DMS114 treated with DMSO at 0.1 percent for 48 hours (cell line): ENCODE results near the gene ICAM4.
A peak's percentile ranks its signal among the peaks of the same experiment; 100 is the strongest.

Source experiments
- DNase-seq: peaks from one replicate; lab custom pipeline; 2025; ENCODE audit not compliant: unreplicated experiment; lab: John Stamatoyannopoulos, UW

ICAM4 gene

GRCh38 chr19:10290357-10290875, 3.7 kb downstream of the ICAM4 start:
- no peak for DNase-seq

GRCh38 chr19:10290876-10291553, 4.3 kb downstream of the ICAM4 start:
- peak; percentile 36 for DNase-seq

GRCh38 chr19:10291554-10292205, 4.9 kb downstream of the ICAM4 start:
- DNase-seq, result no peak

GRCh38 chr19:10292206-10292788, 5.5 kb downstream of the ICAM4 start:
- DNase-seq, result no peak

GRCh38 chr19:10292789-10293636, 6.3 kb downstream of the ICAM4 start:
- DNase-seq, result no peak

GRCh38 chr19:10293637-10294367, 7.0 kb downstream of the ICAM4 start:
- DNase-seq, result no peak

GRCh38 chr19:10294368-10294697, 7.6 kb downstream of the ICAM4 start:
- no peak for DNase-seq

- DNase-seq, result no peak
These were observed 8.6 kb downstream of the ICAM4 start for GRCh38 chr19:10295305-10295846.

- no peak for DNase-seq
These were observed 9.3 kb downstream of the ICAM4 start for GRCh38 chr19:10295847-10296591.

GRCh38 chr19:10299545-10300458, 13.0 kb downstream of the ICAM4 start:
- no peak for DNase-seq

GRCh38 chr19:10305139-10305806, 18.5 kb downstream of the ICAM4 start:
- DNase-seq, result no peak

GRCh38 chr19:10306327-10306726, 19.6 kb downstream of the ICAM4 start:
- DNase-seq, result no peak

- DNase-seq, result no peak
These were observed 22.7 kb downstream of the ICAM4 start, which contains the start of gene ZGLP1 for GRCh38 chr19:10309423-10309822. Gene ZGLP1, minus strand, starts transcription at chr19:10309815.

GRCh38 chr19:10315335-10316214, 28.8 kb downstream of the ICAM4 start, which contains the start of gene FDX2:
Gene FDX2, minus strand, starts transcription at chr19:10316015. Its CDS starts 19 bp downstream, at chr19:10315996.
- DNase-seq, result peak; percentile 35

GRCh38 chr19:10316229-10317044, 29.7 kb downstream of the ICAM4 start:
- DNase-seq, result no peak
